T-helper 2 cell treated with Interferon-gamma antibody and Interleukin-4, amounts not matched to agents 100 ng/mL and 5 ng/mL, for 36 hours (primary cell): Measurements from ENCODE around the gene UNC5C. TPM values are rescaled to one million over a fixed set of nuclear protein-coding genes. Genes with fewer than 3 reads are reported as not detected.

Experiments used
- intact Hi-C: fragments of 100-400 bp; cut with micrococcal nuclease; formaldehyde crosslinking; loops from one replicate; pipeline ENCODE4 v1.15.1; 2023
- total RNA-seq: library from RNA; stranded (reverse); gene quantifications from 2 replicates; pipeline ENCODE4 v1.2.3, GENCODE V29; 2022

Gene UNC5C
- not detected in 2 replicates for total RNA-seq

DNA sequence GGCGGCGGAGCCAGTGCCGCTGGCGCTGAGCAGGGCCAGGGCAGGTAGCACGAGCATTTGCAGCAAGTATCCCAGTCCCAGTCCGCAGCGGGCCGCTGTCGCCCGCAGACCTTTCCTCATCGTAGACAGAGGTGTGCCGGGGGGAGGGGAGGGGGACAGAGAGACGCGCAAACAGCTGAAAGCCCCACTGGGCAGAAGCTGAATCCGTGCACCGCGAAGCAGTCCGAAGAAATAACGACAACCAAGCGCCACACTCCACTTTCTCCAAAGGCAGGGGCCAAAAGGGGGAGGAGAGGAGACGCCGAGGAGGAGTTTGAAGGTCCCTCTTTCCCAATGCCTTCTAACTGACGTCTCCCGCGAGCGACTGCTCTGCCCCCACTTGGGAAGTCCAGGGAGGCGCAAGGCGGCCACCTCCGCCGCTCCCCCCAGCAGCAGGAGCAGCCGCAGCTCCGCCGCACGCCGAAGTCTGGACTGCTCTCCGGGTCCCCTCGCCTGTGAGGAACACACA, at the start of gene UNC5C:
Gene UNC5C, minus strand, starts transcription at position 236 of the 508 bp plus-strand sequence.
- intact Hi-C loops, result loop anchor here (2.0 kb wide), 2 partner anchors 54 to 392 kb away; no protein-coding TSS in a partner anchor

DNA sequence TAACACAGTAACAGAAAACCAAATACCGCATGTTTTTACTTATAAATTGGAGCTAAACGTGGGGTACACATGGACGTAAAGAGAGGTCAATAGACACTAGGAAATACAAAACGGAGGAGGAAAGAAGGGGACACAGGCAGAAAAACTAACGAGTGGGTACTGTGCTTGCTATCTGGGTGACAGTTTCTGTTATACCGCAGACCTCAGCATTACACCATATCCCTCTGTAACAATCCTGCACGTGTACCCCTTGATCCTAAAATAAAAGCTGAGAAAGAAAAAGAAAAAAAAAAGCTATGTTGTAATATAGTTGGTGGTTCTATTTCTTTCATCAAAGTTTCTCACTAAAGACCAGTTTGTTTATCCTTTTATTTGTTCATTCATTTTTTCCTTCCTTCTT, 47.9 kb upstream of the UNC5C start:
- intact Hi-C loops, result no loop called here

DNA sequence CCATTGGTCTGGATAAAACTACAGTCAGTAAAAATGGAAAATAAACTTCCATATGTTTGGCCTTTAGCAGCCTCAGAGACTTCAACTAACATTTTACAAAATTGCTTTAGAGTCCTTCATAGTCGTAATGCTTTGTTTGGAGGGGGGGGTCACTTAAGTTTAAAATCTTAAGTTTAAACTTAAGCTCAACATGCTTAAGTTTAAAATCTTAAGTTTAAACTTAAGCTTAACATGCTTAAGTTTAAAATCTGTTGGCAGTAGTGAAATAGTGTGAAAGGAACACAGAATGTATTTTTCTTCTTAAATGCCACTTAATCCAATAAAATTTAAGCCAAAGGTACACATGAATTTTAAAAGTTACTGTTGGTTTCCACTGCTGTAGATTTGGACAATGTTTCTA, 45.9 kb upstream of the UNC5C start:
- intact Hi-C loops, result no loop called here

DNA sequence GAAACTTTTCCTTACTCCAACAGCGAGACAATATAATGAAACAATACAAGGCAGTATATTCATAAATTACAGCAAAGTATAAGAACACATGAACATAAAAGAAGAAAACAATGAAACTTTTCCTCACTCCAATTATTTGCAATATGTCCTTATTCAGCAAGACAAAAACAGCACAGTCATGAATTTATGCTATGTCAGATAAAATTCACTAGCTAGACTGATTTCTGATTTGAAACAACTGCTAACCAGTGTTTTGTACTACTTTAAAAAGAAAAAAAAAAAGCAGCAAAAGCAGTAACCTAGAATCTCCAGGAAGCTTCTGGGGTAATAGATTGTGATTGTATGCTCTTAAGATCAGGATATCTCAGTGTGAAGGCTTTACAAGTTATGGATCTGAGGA, 45.2 kb upstream of the UNC5C start:
- intact Hi-C loops, result no loop called here

DNA sequence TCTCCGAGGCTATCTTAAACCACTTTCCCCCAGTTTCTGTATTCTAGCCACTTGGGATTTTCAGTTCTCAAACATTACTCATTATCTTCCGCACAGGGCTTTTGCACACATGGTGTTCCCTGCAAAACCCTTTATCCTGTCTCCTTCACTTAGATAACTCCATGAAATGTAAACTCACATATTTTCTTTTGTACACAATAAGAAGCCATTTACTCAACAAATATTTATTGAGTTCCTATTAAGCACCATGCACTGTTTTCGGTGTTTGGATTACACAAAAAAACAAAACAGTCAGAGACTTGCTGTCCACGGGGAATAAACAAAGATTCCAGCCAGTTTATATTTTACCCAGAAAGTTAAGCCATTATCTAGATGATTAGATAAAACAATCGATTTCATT, 42.5 kb upstream of the UNC5C start:
- intact Hi-C loops, result no loop called here

DNA sequence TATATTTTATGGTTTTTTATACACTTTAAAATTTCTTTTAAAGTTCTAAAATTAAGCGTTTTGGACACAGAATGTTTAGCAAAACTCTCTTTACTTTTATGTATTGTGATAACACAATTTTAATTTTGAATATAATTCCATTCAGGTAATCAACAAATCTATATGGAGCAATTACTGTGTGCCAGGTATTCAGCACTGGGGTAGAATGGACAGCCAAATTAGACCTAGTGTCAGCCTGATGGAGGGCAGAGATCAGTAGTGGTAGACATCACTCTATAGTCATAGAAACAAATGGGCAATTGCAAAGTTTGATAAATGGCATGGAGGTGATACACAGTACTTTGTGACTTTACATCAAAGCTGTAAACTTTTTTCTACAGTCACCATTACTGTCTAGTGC, 41.8 kb upstream of the UNC5C start:
- intact Hi-C loops, result no loop called here

DNA sequence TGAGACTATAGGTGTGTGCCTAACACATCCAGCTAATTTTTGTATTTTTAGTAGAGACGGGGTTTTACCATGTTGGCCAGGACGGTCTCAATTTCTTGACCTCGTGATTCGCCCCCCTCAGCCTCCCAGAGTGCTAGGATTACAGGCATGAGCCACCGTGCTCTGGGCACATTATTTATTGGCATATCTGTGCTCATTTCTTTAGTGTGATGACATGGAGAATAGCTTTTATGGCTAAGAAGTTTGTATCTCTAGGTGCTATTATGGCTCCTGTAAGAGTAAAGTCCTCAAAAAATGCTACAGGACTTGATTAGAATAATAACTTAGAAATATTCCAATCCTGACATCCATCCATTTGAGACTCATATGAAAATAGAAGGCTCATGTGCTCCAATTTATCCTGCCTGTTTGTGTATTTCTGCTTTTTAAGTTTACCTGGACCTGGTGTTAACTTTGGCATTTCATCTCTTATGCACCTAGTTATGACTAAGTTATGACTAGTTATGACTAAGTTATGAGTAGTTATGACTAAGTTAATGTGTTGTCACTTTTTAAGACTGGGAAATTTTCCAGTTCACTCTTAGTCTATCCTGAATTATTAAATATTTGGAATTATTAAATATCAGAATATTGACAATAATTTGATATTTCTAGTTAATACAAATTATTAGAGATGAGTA, 36.4 kb upstream of the UNC5C start:
- intact Hi-C loops, result no loop called here

DNA sequence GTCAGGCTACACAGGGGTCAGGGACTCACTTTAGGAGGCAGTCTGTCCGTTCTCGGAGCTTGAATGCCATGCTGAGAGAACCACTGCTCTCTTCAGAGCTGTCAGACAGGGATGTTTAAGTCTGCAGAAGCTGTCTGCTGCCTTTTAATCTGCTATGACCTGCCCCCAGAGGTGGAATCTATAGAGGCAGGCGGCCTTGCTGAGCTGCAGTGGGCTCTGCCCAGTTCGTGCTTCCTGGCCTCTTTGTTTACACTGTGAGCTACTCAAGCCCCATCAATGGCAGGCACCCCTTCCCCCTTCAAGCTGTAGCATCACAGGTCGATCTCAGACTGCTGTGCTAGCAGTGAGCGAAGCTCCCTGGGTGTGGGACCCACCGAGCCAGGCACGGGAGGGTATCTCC, 31.5 kb upstream of the UNC5C start:
- intact Hi-C loops, result no loop called here

DNA sequence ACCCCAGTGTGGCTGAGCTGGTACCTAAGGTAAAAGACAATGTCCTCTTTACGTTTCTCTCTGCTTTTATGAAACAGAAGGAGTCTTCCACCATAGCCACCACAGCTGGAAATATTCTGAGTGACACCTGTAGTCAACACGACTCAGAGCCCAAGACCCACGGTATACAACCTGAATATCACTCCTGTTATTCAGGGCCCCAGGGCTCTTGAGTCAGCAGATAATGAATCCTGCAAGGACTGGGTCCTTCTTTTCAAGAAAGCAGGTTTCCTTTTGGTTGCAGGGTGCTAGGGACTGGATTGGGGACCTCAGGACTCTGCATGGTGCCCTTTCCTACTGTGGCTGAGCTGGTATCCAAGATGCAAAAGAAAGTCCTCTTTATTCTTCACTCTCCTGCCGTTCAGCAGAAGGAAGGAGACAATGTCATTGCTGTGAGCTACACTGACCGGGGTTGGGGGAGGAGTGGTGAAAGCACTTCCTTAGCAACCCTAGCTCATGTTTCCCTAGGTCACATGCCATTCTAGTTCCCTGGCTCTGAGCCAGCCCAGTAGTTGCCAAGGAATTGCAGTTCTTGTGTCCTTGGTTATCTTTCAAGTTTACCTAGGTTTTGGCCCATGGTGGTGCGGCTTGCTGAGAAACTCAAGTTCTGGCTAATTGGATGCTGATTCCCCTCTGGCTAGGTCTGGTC, 23.7 kb upstream of the UNC5C start:
- intact Hi-C loops, result no loop called here

DNA sequence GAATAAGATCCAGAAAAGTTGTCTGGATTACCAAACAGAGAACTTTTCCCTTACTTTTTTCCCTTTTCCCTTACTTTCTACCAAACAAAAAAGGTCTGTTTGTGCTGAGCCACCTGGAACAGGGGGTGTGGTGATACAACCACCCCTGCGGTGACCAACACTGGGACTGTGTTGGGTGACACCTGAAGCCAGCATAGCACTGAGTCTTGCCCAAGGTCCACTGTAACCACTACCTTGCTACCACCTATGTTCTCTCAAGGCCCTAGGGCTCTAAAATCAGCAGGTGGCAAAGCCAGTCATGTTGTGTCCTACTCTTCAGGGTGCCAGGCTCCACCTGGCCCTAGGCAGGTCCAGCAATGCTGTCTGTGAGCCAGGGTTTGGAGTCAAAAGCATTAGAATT, 22.8 kb upstream of the UNC5C start:
- intact Hi-C loops, result no loop called here

DNA sequence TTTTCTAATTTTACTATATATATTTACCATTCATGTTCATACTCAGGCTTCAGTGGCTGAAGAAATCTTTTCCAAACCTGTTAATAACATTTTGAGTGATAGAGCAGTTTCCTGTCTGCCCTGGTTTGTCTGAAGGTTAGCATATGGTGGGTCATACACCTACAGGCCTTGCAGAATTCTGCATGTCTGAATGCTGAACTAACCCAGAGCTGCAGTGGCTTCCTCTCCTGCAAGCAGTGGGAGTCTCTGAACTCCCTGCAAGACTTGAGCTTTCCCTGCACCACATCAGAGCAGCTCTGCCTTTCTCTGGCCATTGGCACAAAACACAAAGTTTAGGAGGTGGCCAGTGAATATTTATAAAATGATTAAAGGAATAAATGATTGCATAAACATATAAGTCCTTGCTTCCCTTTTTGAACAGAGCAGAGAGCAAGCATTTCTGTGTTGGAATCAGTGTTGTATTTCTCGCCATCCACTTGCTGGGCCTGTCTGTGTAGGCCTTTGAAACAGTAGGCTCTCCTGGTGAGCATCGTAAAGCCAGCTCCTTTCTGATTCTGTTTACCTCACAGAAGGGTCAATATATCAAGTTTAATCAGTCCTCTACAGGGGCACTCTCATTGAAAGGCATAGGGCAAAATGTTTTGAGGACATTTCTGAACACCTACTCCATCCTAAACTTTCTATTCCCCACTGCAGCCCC, 15.0 kb upstream of the UNC5C start:
- intact Hi-C loops, result no loop called here

DNA sequence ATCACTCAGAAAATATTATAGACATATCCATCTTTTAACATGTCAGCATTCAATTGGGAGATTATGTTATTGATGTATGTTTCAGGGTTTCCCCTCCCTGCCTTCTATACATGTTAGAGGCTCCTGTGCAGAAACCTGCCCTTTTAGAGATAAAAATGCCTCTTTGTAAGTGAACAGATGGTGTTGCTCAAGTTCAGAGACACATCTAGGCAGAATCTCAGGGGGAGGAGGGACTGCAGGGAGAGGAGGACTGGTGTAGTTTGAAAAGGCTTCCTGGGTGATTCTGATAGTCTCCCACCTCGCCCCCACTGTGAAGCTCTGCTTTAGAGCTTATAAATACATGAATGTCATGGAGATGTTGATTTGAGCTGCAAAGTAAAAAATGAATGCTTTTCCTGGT, 12.0 kb upstream of the UNC5C start:
- intact Hi-C loops, result no loop called here

DNA sequence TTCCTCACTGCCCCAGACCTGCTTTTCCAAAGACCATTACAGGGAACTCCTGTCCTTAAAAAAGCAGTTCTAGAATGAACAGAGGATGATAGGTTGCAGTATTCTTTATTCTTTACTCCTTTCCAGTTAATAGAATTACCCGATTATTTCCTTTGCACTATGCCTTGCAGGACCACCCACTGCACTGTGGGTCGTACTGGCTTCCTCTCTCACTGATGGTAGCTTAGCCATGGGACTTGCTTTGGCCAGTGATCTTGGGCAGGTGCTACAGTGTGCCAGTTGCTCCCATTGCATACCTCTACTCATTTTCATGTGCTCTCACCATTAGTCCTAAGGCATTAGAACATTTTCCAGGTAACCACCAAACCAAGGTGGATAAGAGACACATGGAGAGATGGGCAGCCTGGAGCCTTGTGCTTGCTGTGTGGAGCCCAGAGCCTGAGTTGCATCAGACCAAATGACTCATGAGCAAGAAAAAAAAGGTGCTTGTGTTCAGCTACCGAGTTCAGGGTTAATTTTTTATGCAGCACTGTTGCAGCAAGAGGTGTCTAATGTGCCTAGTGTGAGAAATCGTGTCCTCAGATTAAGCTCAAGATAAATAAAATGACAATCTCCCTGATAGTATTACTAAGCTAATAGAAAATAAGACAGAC, 7.6 kb upstream of the UNC5C start:
- intact Hi-C loops, result no loop called here

DNA sequence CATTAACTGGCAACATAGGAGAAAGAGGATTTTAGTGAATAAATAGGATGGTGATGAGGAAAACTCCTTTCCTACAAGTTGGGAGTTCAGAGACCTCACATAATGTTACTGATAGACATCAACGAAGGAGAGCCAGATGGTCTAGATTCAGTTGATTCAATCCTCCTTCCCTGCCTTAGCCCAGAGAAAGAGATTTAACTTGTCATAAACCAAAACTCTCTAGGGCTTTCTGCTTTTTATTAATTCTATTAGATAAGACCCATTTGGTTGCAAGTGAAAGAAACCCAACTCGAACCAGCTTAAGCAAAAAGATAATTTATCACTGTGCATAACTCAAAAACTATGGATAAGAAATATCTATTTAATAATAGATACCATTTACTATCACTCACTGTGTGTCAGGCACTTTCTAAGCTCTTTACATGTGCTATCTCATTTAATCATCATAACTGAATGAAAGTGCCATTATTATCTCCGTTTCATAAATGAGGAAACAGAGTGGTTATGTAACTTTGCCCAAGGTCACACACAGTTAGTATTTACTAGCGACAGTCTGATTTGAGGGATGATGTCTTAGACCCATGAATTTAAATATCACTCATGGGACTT, 4.3 kb upstream of the UNC5C start:
- intact Hi-C loops, result no loop called here

DNA sequence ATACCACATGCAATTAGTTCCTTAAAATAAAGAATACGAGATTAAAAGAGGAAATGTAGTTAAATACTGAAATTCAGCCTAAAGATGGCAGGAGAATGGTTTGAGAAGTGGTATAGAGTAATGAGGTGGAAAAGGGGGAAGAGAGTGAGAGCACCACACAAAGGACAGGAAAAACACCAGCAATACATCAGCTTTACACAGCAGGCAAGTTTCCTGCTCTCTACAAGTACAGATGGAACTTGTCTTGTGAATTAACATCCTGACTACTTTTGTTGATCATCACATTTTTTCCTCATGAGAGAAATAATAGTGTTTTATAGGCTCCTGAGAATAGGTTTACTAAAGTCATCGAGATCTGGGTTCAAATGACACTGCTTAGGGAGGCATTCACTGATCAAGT, 2.9 kb upstream of the UNC5C start:
- intact Hi-C loops, result loop anchor here (2.0 kb wide), 1 partner anchor 259 kb away; no protein-coding TSS in a partner anchor

DNA sequence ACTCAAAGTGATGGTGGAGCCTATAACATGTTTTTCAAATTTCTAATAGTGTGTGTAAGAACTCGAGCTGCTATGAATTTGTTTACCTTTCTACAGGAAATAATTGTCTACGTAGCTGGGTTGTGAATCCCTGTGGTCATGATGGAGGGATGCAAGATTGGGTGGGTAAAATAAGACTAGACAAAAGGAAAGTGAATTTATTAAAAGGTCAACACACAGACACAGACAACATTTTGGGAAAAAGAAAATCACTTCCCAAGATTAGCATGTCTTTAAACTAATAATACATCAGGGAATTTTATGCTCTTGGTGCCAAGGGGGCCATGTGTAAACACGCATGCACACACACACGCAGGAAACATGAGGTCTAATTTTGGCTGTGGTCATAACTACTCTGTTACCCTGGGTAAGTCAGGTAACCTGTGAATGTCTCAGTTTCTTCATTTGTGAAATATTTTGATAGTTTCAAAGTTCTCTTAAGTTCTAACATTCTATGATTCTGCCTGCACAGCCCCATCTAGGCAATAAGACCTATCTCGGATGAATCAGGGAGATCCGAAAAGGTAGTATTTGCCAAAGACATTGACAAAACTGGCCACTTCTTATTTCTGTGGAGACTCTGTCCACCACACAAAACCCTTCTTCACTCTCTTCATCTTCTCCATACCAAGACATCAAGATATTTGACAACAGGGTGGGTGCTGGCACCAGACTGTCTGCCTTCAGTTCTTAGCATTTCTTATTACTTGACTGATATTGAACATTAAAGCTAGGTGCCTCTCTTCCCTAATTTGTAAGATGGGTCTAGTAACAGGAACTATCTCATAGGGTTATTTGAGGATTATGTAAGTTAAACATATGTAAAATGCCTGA, 1.6 kb upstream of the UNC5C start:
- intact Hi-C loops, result loop anchor here (2.0 kb wide), 1 partner anchor 258 kb away; no protein-coding TSS in a partner anchor

DNA sequence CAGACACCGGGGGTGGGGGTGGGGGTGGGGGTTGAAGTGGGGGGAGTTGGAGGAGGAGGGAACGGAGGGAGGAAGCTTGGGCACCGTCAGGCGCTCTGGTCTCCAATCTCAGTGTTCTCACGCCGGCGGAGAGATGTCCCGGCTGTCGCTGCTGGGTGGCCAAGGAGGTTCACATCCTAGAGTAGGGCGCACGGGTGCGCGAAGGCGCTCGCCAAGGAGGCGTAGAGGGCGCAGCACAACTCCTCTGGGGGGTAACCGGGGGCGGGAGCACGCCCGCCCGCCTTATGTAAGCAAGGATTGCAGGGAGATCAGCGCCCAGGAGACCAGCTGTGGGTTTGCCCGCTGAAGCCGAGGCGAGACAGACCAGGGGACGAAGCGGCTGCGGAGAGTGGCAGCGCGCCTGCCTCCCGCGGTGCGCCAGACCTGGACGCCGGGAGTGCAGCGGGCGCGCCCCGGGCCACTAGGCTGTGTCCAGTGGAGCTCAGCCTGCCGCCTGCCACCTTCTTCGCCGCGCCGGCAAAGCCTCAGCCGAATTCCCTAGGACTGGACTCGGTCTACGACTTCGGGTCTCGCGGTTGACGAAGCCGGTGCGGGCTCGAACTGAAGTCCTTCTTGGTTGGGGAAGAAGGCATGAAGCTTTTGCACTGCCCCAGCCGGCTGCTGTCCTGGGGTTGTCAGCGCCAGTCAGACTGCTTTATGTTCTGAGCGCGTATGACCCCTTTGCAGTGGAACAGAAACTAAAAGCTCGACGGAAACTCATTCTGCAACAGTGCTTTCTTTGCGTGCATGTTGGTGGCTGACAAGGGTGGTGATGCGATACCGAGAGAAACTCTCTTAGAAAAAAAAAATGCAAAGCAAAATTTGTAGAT, 707 bp upstream of the UNC5C start:
- intact Hi-C loops, result loop anchor here (2.0 kb wide), 3 partner anchors 53 to 393 kb away; no protein-coding TSS in a partner anchor

DNA sequence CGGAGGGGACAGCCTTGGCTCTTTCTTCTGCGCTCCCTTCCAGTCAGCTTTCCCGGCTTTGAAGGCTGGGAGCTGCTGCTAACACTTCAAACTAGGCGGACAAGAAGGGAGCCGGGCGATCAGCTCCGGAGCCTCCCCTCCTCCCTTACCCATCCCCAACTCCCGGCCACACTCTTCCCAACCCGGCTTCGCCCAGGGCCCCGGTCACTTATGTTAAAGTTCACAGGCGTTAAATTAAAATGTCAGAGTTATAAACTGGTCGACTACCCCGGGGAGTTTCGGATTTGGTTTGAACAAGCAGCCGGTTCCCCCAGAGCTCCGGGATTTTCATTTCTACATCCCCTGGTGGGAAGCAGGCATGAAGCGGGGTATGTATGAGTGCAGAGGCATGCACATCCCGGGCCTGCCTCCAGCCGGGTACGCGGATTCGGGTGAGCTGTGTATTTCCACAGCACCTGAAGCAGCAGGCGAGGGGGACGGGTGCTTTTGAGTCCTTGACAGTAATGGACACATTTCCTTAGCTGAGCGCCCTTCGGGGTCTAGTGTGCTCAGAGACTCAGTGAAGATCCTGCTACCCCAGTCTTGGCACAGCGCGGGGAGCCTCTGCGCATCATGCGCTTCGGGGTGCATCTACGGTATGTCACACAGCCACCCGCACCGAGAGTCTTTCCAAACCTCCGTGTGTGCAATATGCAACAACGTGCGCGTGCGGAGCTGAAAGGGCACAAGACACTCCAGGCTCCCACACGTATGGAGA, 880 bp downstream of the UNC5C start:
- intact Hi-C loops, result loop anchor here (2.0 kb wide), 2 partner anchors 55 to 391 kb away; no protein-coding TSS in a partner anchor
